Endodermal cell (in vitro differentiated cells): Measurements from ENCODE around the gene LHFPL3. TPM values are rescaled to one million over a fixed set of nuclear protein-coding genes. Genes with fewer than 3 reads are reported as not detected.

ENCODE experiments used
- DNase-seq: peaks from one replicate; pipeline ENCODE4 v3.0.0-alpha.2; 2017
- H3K27ac ChIP-seq: 2 replicates; pipeline ENCODE4 v1.5.1; 2013; ENCODE audit warnings: mild to moderate bottlenecking, low read depth, low read length, moderate library complexity
- H3K27me3 ChIP-seq: 2 replicates; pipeline ENCODE4 v1.6.1; 2013; ENCODE audit warnings: mild to moderate bottlenecking, low read length, moderate library complexity; ENCODE audit not compliant: insufficient read depth, control insufficient read depth, poor library complexity, severe bottlenecking
- H3K36me3 ChIP-seq: 2 replicates; pipeline ENCODE4 v1.7.0; 2013; ENCODE audit warnings: mild to moderate bottlenecking, low read length, moderate library complexity; ENCODE audit not compliant: control insufficient read depth, insufficient read depth
- H3K4me1 ChIP-seq: one replicate; pipeline ENCODE4 v1.7.0; 2013; ENCODE audit warnings: low read length; ENCODE audit not compliant: control insufficient read depth, insufficient read depth
- H3K4me3 ChIP-seq: 2 replicates; pipeline ENCODE4 v1.5.1; 2013; ENCODE audit warnings: mild to moderate bottlenecking, low read length, moderate library complexity
- H3K9ac ChIP-seq: 2 replicates; pipeline ENCODE4 v1.6.1; 2013; ENCODE audit warnings: mild to moderate bottlenecking, low read length, moderate library complexity; ENCODE audit not compliant: poor library complexity, severe bottlenecking; ENCODE audit errors: extremely low read depth
- H3K9me3 ChIP-seq: 2 replicates; pipeline ENCODE4 v1.6.1; 2013; ENCODE audit warnings: mild to moderate bottlenecking, low read length, moderate library complexity; ENCODE audit not compliant: control insufficient read depth
- H3K27ac Mint-ChIP-seq: 2 replicates; pipeline ENCODE4 v1.8.0; 2020; ENCODE audit warnings: mixed read lengths
- H3K27me3 Mint-ChIP-seq: 2 replicates; pipeline ENCODE4 v1.8.0; 2021; ENCODE audit warnings: mild to moderate bottlenecking, mixed read lengths; ENCODE audit not compliant: insufficient read depth
- H3K36me3 Mint-ChIP-seq: 2 replicates; pipeline ENCODE4 v1.8.0; 2020; ENCODE audit warnings: low read depth, mixed read lengths
- H3K4me1 Mint-ChIP-seq: 2 replicates; pipeline ENCODE4 v1.8.0; 2020; ENCODE audit warnings: mixed read lengths
- H3K4me3 Mint-ChIP-seq: 2 replicates; pipeline ENCODE4 v1.8.0; 2020; ENCODE audit warnings: mild to moderate bottlenecking, moderate library complexity, mixed read lengths
- H3K9me3 Mint-ChIP-seq: 2 replicates; pipeline ENCODE4 v1.8.0; 2020; ENCODE audit warnings: mild to moderate bottlenecking, mixed read lengths
- CTCF ChIP-seq: fragments of 200-600 bp; sonication (generic); conservative IDR thresholded peaks from 2 replicates; pipeline ENCODE4 v1.5.0; 2021; ENCODE audit warnings: antibody characterized with exemption, mild to moderate bottlenecking
- WGBS, 2 experiments: methylation state at CpG; one replicate each; pipeline versions ENCODE4 v1.1.5 to v1.1.7; 2013; ENCODE audit warnings: missing lambda C conversion rate in 2 of 2, mixed read lengths in 1 of 2; ENCODE audit not compliant: insufficient coverage in 1 of 2, insufficient read length in 1 of 2; 5-methylcytosine and 5-hydroxymethylcytosine counted together
- total RNA-seq, 2 donors: library from RNA; stranded (reverse); fragmentation: NEBNext Ultra II Directional in 1 of 2; extraction: Animal tissue kit (Norgen Biotek cat#: 25700) in 1 of 2; gene quantifications; 2 replicates in 1 of 2; 3 replicates in 1 of 2; pipeline ENCODE4 v1.2.1, GENCODE V29; 2021

The LHFPL3 gene
- total RNA-seq, 2 donors from 2014 or later: not detected

- H3K27me3 ChIP-seq: peaks cover 29% of the 10 kb centered on the region
- Mint-ChIP-seq H3K27ac (no peak overlapping the region), H3K4me3 (no peak overlapping the region), H3K27me3 (peaks cover 5% of the 10 kb centered on the region), H3K4me1 (no peaks in the 10 kb centered on the region), H3K9me3 (no peaks in the 10 kb centered on the region), H3K36me3 (no peaks in the 10 kb centered on the region)
- WGBS, 2 experiments: 15 to 57% methylated on average over 1 of the region's 1 CpG
- H3K9me3 ChIP-seq: no peaks in the 10 kb centered on the region
- no peak for DNase-seq
- H3K9ac ChIP-seq: no peak overlapping the region
- TF ChIP-seq CTCF: no peak
- no peak overlapping the region for H3K27ac ChIP-seq
- H3K4me3 ChIP-seq: no peak overlapping the region
- no peaks in the 10 kb centered on the region for H3K36me3 ChIP-seq
- no peaks in the 10 kb centered on the region for H3K4me1 ChIP-seq
Measured at GRCh38 chr7:104536956-104537355, 208.6 kb downstream of the LHFPL3 start.

GRCh38 chr7:104538152-104538551 lies 209.7 kb downstream of the LHFPL3 start:
- no peak overlapping the region for H3K9ac ChIP-seq
- Mint-ChIP-seq H3K27ac (no peak overlapping the region), H3K4me3 (no peak overlapping the region), H3K9me3 (peaks cover 2% of the 10 kb centered on the region), H3K4me1 (no peaks in the 10 kb centered on the region), H3K27me3 (peaks cover 5% of the 10 kb centered on the region), H3K36me3 (no peaks in the 10 kb centered on the region)
- H3K27ac ChIP-seq: no peak overlapping the region
- H3K4me3 ChIP-seq: no peak overlapping the region
- H3K9me3 ChIP-seq: no peaks in the 10 kb centered on the region
- H3K36me3 ChIP-seq: no peaks in the 10 kb centered on the region
- WGBS, 2 experiments: 84 to 97% methylated on average over 4 of the region's 4 CpGs
- TF ChIP-seq CTCF: no peak
- no peaks in the 10 kb centered on the region for H3K4me1 ChIP-seq
- peaks cover 29% of the 10 kb centered on the region for H3K27me3 ChIP-seq
- no peak for DNase-seq

GRCh38 chr7:104541897-104542296 lies 213.5 kb downstream of the LHFPL3 start:
- Histone ChIP-seq H3K9me3 (no peaks in the 10 kb centered on the region), H3K9ac (no peak overlapping the region), H3K36me3 (no peaks in the 10 kb centered on the region), H3K27me3 (peaks cover 21% of the 10 kb centered on the region), H3K4me3 (no peak overlapping the region), H3K27ac (no peak overlapping the region), H3K4me1 (no peaks in the 10 kb centered on the region)
- no peaks in the 10 kb centered on the region for H3K27me3 Mint-ChIP-seq
- WGBS, 2 experiments: 67 to 71% methylated on average over 3 to 4 of the region's 4 CpGs
- H3K27ac Mint-ChIP-seq: no peak overlapping the region
- no peak overlapping the region for H3K4me3 Mint-ChIP-seq
- H3K9me3 Mint-ChIP-seq: peaks cover 2% of the 10 kb centered on the region
- TF ChIP-seq CTCF: no peak
- no peaks in the 10 kb centered on the region for H3K36me3 Mint-ChIP-seq
- DNase-seq: no peak
- no peaks in the 10 kb centered on the region for H3K4me1 Mint-ChIP-seq
